Measurements from ENCODE around the gene KCNQ4. TPM values are rescaled to one million over a fixed set of nuclear protein-coding genes. Genes with fewer than 3 reads are reported as not detected.

Gene KCNQ4
- total and polyA plus RNA-seq, 2 of the 13 experiments (the other 11 are each of a cell fraction or from before 2014, with no cell fraction given), result 0.02 to 0.09 TPM

GRCh38 chr1:40785446-40785845, 1.9 kb downstream of the KCNQ4 start:
- CTCF ChIA-PET (ENCODE audit: low intra/inter-chr PET ratio, low total read pairs), result no interaction called here
- 68% methylated on average over 6 of the region's 7 CpGs for WGBS (ENCODE audit: low lambda C conversion rate)
- Histone ChIP-seq H3K4me3 (replicated peaks in 1 of 3; ENCODE audit: insufficient read depth in 1 of 3, low read depth in 2 of 3, low read length in 3 of 3) (no peak overlapping the region), H3K4me1 (ENCODE audit: insufficient read depth, low read length) (peaks cover 60% of the 10 kb centered on the region), H3K9me3 (ENCODE audit: low read length) (no peaks in the 10 kb centered on the region), H3K27ac (ENCODE audit: extremely low read length, insufficient read depth, low read length) (no peak overlapping the region), H3K4me2 (ENCODE audit: low read depth, low read length) (no peak overlapping the region), H3K27me3 (ENCODE audit: control insufficient read depth in 1 of 2, insufficient read depth in 2 of 2, low read length in 2 of 2) (peaks cover 1 to 12% of the 10 kb centered on the region in 2 experiments; a peak in 3 of 5 replicates), H3K79me2 (ENCODE audit: insufficient read depth, low read length) (no peaks in the 10 kb centered on the region), H2AFZ (ENCODE audit: low read length) (no peak overlapping the region), H3K9ac (ENCODE audit: insufficient read depth, low read depth, low read length) (no peak overlapping the region), H3K36me3 (replicated peaks in 1 of 2; ENCODE audit: control insufficient read depth in 1 of 2, insufficient read depth in 2 of 2, low read length in 2 of 2) (no peaks in the 10 kb centered on the region), H4K20me1 (ENCODE audit: insufficient read depth, low read length) (no peaks in the 10 kb centered on the region)
- in situ Hi-C loops (cut with HindIII; ENCODE audit: extremely low pct_ligation_motif_present, low pct_unique_long_range_greater_than_20kb) (no loop called here), intact Hi-C loops (cut with micrococcal nuclease; ENCODE audit: unreplicated experiment) (loop anchor here (10.0 kb wide), 1 partner anchor 171 kb away; no protein-coding TSS in a partner anchor)
- POLR2A ChIA-PET, result no interaction called here
- TF ChIP-seq MLLT10 (CRISPR knock-in tag; IDR thresholded peaks at IDR 0.05) (no peak), POLR2AphosphoS2 (IDR thresholded peaks at IDR 0.05; ENCODE audit: low read depth, low read length) (no peak), ZNF780A (CRISPR knock-in tag; IDR thresholded peaks at IDR 0.05) (no peak), REPIN1 (CRISPR knock-in tag; IDR thresholded peaks at IDR 0.05; ENCODE audit: borderline replicate concordance, low read depth) (no peak)
- ATAC-seq (peak; percentile 7; the same call in 1 of the 3 replicates), DNase-seq (ENCODE audit: low spot score) (no peak), FAIRE-seq (no peak)
- no TSS peak for BruUV-seq (replicated peaks)

GRCh38 chr1:40786171-40786994, 2.8 kb downstream of the KCNQ4 start:
- BruUV-seq (replicated peaks), result no TSS peak
- intact Hi-C loops (cut with micrococcal nuclease; ENCODE audit: unreplicated experiment), result loop anchor here (10.0 kb wide), 1 partner anchor 172 kb away; no protein-coding TSS in a partner anchor
- no peak for TF ChIP-seq TEAD3 (CRISPR knock-in tag; optimal IDR thresholded peaks at IDR 0.05; ENCODE audit: borderline replicate concordance)
- TF ChIP-seq ZNF768 (CRISPR knock-in tag; IDR thresholded peaks at IDR 0.05), result peak; percentile 65
- H3K79me2 ChIP-seq (ENCODE audit: insufficient read depth, low read length), result no peaks in the 10 kb centered on the region
- no peak overlapping the region for H3K9ac ChIP-seq (ENCODE audit: insufficient read depth, low read depth, low read length)
- POLR2A ChIA-PET, result no interaction called here
- 56% methylated on average over 7 of the region's 9 CpGs for WGBS (ENCODE audit: low lambda C conversion rate)
- DNase-seq (ENCODE audit: low spot score) (no peak), ATAC-seq (no peak), FAIRE-seq (no peak)
- H4K20me1 ChIP-seq (ENCODE audit: insufficient read depth, low read length), result no peaks in the 10 kb centered on the region
- H3K27me3 ChIP-seq (ENCODE audit: control insufficient read depth in 1 of 2, insufficient read depth in 2 of 2, low read length in 2 of 2), result peaks cover 1 to 15% of the 10 kb centered on the region in 2 experiments; a peak in 3 of 5 replicates
- in situ Hi-C loops (cut with HindIII; ENCODE audit: extremely low pct_ligation_motif_present, low pct_unique_long_range_greater_than_20kb), result no loop called here
- no peak overlapping the region for H3K4me3 ChIP-seq (replicated peaks in 1 of 3; ENCODE audit: insufficient read depth in 1 of 3, low read depth in 2 of 3, low read length in 3 of 3)
- no peak overlapping the region for H3K4me2 ChIP-seq (ENCODE audit: low read depth, low read length)
- H2AFZ ChIP-seq (ENCODE audit: low read length), result no peak overlapping the region
- no peak overlapping the region for H3K27ac ChIP-seq (ENCODE audit: extremely low read length, insufficient read depth, low read length)
- CTCF ChIA-PET (ENCODE audit: low intra/inter-chr PET ratio, low total read pairs), result no interaction called here
- H3K36me3 ChIP-seq (replicated peaks in 1 of 2; ENCODE audit: control insufficient read depth in 1 of 2, insufficient read depth in 2 of 2, low read length in 2 of 2), result no peaks in the 10 kb centered on the region
- H3K9me3 ChIP-seq (ENCODE audit: low read length), result no peaks in the 10 kb centered on the region
- peaks cover 52% of the 10 kb centered on the region for H3K4me1 ChIP-seq (ENCODE audit: insufficient read depth, low read length)

Measured in HepG2 (cell line).